ENCODE measurements around the gene KHNYN. TPM values are rescaled to one million over a fixed set of nuclear protein-coding genes. Genes with fewer than 3 reads are reported as not detected.
A peak's percentile ranks its signal among the peaks of the same experiment; 100 is the strongest.

Gene KHNYN
- total and polyA plus RNA-seq, 11 donors = 15.6 to 34.5 (median 20.1) TPM

GRCh38 chr14:24422261-24422660 is 7.5 kb upstream of the KHNYN start:
- WGBS, 4 donors = 79 to 90% (median 86%) methylated on average over 4 of the region's 4 CpGs
- H3K27ac ChIP-seq = no peak overlapping the region
- H3K4me3 ChIP-seq = no peak overlapping the region
- H3K27me3 ChIP-seq = no peaks in the 10 kb centered on the region
- intact Hi-C loops (cut with DNase I) = no loop called here
- ATAC-seq (no peak), DNase-seq (no peak)
- no peak for TF ChIP-seq POLR2A (IDR thresholded peaks at IDR 0.05)
- TF ChIP-seq, protein P1, sequence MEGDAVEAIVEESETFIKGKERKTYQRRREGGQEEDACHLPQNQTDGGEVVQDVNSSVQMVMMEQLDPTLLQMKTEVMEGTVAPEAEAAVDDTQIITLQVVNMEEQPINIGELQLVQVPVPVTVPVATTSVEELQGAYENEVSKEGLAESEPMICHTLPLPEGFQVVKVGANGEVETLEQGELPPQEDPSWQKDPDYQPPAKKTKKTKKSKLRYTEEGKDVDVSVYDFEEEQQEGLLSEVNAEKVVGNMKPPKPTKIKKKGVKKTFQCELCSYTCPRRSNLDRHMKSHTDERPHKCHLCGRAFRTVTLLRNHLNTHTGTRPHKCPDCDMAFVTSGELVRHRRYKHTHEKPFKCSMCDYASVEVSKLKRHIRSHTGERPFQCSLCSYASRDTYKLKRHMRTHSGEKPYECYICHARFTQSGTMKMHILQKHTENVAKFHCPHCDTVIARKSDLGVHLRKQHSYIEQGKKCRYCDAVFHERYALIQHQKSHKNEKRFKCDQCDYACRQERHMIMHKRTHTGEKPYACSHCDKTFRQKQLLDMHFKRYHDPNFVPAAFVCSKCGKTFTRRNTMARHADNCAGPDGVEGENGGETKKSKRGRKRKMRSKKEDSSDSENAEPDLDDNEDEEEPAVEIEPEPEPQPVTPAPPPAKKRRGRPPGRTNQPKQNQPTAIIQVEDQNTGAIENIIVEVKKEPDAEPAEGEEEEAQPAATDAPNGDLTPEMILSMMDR (IDR thresholded peaks at IDR 0.05) = no peak
- H3K9me3 ChIP-seq = no peaks in the 10 kb centered on the region
- H3K36me3 ChIP-seq = no peaks in the 10 kb centered on the region
- H3K4me1 ChIP-seq = peaks cover 0 to 34% (median 14%) of the 10 kb centered on the region in 12 donors

DNA sequence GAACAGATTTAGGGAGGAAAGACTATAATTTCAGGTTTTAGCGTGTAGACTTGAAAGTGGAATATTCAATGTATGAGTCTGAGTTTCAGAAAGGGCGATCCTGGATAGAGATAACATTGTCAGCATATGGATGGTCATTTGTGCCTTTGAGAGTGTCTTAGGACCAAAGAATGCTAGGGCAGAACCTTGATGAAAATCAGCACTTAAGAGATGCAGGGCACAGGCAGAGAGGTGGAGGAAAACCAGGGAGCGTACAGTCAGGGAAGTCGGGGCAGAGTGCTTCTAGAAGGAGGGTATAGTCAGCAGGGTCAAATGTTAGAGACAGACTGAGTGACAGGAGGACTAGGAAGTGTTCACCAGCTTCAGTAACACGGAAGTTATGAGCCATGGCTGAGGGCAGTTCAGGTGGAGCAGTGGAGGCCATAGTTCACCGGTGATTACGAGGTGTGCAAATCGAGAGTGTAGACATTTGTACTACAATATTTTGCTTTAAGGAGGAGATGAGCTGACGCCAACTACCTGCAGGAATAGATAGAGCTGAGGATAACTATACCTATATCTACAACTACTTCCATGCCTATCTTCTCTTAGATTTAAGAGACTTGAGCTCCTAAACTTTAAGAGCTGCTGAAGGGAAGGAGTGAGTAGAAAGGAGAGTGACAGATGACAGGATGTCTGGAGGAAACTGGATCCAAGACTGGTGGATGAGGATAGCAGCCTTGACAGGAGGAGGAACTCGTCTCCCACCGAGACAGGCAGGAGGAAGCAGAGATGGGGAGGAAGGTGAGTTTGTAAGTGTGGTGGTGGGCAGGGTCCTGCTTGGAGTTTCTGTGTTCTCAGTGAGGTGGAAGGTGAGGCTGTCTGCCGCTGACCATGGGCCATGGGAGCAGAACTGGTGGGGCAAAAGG is 6.8 kb upstream of the KHNYN start:
- WGBS, 4 donors = 78 to 82% (median 81%) methylated on average over 12 of the region's 12 CpGs
- TF ChIP-seq, protein P1 (IDR thresholded peaks at IDR 0.05) = no peak
- no peak for TF ChIP-seq POLR2A (IDR thresholded peaks at IDR 0.05)

DNA sequence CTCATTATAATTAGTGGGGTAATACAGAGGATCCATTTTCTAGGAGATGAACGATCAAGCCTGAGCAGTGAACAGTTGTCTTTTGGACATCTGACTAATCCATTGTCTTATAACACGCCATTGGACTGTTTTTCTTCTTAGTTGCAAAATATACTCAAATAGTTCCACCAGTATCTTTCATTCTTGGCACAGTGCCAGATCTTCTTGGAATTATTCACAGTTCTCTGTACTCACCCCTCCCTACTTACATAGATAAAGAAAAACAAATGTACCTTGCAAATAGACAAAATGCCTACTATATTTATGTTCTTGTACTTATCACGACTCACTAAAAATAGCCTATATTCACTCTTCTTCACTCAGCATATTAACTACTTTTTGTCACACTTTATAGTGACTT is 4.0 kb upstream of the KHNYN start:
- 20 to 31% (median 27%) methylated on average over 3 of the region's 3 CpGs for WGBS, 4 donors
- TF ChIP-seq, protein P1 (IDR thresholded peaks at IDR 0.05) = no peak
- Histone ChIP-seq H3K27ac (peak overlapping the region in 8 of 12 donors; percentile 25 to 72 (median 60)), H3K4me1 (peaks cover 0 to 39% (median 22%) of the 10 kb centered on the region in 12 donors), H3K9me3 (no peaks in the 10 kb centered on the region), H3K27me3 (no peaks in the 10 kb centered on the region), H3K4me3 (no peak overlapping the region), H3K36me3 (no peaks in the 10 kb centered on the region)
- intact Hi-C loops (cut with DNase I) = no loop called here
- ATAC-seq (peak in 1 of 4 donors; percentile 3), DNase-seq (no peak)

More for the DNA sequence above, 6.8 kb upstream of the KHNYN start:
- Histone ChIP-seq H3K9me3 (no peaks in the 10 kb centered on the region), H3K27me3 (no peaks in the 10 kb centered on the region), H3K36me3 (no peaks in the 10 kb centered on the region), H3K4me3 (no peak overlapping the region), H3K4me1 (peaks cover 0 to 34% (median 14%) of the 10 kb centered on the region in 12 donors), H3K27ac (no peak overlapping the region)
- intact Hi-C loops (cut with DNase I) = no loop called here
- DNase-seq (no peak), ATAC-seq (no peak)

GRCh38 chr14:24426150-24426911 is 3.4 kb upstream of the KHNYN start:
- H3K36me3 ChIP-seq = peaks cover 0 to 3% (median 0%) of the 10 kb centered on the region in 9 donors
- H3K9me3 ChIP-seq = no peaks in the 10 kb centered on the region
- peaks cover under 1 to 45% (median 29%) of the 10 kb centered on the region in 12 donors for H3K4me1 ChIP-seq
- no peaks in the 10 kb centered on the region for H3K27me3 ChIP-seq
- peak overlapping the region in 2 of 12 donors; percentile 20 to 53 for H3K27ac ChIP-seq
- intact Hi-C loops (cut with DNase I) = no loop called here
- DNase-seq (no peak), ATAC-seq (no peak)
- H3K4me3 ChIP-seq = no peak overlapping the region
- WGBS, 4 donors = 90 to 95% (median 93%) methylated on average over 2 of the region's 2 CpGs
- TF ChIP-seq, protein P1 (IDR thresholded peaks at IDR 0.05) = no peak
- no peak for TF ChIP-seq POLR2A (IDR thresholded peaks at IDR 0.05)
